Measurements from ENCODE around the gene MACROD2. TPM values are rescaled to one million over a fixed set of nuclear protein-coding genes. Genes with fewer than 3 reads are reported as not detected.

MACROD2 gene
- total and polyA plus RNA-seq, 7 donors: 0.20 to 4.8 (median 0.87) TPM

DNA sequence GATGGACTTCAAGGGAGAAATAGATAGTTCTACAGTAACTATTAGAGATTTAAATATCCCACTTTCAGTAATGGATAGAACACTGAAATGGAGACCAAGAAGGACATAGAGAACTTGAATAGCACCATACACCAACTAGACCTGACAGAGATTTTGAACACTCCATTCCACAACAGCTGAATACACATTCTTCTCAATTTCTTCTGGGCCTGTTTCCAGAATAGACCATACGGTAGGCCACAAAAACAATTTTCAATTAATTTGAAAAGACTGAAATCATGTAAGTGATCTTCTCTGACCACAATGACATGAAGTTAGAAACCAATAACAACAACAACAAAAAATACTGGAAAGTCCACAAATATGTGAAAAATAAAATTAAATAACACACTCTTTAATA, 1321.2 kb downstream of the MACROD2 start:
- Histone ChIP-seq H3K4me1 (no peaks in the 10 kb centered on the region), H3K27ac (no peak overlapping the region), H3K27me3 (ENCODE audit: insufficient read depth in 3 of 3, low read length in 2 of 3) (no peaks in the 10 kb centered on the region), H3K4me3 (no peak overlapping the region), H3K9me3 (no peaks in the 10 kb centered on the region), H3K36me3 (ENCODE audit: insufficient read depth in 1 of 2, low read depth in 1 of 2) (no peaks in the 10 kb centered on the region)
- TF ChIP-seq, protein P1, sequence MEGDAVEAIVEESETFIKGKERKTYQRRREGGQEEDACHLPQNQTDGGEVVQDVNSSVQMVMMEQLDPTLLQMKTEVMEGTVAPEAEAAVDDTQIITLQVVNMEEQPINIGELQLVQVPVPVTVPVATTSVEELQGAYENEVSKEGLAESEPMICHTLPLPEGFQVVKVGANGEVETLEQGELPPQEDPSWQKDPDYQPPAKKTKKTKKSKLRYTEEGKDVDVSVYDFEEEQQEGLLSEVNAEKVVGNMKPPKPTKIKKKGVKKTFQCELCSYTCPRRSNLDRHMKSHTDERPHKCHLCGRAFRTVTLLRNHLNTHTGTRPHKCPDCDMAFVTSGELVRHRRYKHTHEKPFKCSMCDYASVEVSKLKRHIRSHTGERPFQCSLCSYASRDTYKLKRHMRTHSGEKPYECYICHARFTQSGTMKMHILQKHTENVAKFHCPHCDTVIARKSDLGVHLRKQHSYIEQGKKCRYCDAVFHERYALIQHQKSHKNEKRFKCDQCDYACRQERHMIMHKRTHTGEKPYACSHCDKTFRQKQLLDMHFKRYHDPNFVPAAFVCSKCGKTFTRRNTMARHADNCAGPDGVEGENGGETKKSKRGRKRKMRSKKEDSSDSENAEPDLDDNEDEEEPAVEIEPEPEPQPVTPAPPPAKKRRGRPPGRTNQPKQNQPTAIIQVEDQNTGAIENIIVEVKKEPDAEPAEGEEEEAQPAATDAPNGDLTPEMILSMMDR (IDR thresholded peaks at IDR 0.05): no peak
- intact Hi-C loops (cut with DNase I): no loop called here
- WGBS, 3 donors: 27 to 43% (median 29%) methylated on average over 1 of the region's 1 CpG
- no peak for DNase-seq
- ATAC-seq: no peak

DNA sequence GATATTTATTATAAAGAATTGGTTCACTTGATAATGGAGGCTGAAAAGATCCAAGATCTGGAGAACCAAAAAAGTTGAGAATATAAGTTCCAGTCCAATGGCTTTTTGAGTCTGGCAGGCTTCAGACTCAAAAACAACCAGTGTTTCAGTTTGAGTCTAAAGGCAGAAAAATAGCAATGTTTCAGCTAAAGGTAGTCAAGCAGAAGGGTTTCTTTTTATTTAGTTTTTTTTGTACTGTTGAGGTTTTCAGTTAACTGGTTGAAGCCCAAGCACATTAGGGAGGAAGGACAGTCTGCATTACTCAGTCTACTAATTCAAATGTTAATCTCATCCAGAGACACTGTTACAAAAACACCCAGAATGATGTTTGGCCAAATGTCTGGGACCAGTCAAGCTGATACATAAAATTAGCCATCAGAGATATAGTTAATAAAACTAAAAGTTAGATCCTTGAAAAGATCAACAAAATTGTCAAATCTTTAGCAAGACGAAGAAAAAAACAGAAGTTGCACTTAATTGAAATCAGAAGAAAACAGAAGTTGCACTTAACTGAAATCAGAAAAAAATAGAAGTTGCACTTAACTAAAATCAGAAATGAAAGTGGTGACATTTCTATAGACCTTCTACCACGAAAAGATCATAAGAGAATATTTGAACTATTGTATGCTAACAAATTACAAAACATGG, 1322.4 kb downstream of the MACROD2 start:
- H3K4me3 ChIP-seq: no peak overlapping the region
- no peak overlapping the region for H3K27ac ChIP-seq
- TF ChIP-seq, protein P1 (IDR thresholded peaks at IDR 0.05): no peak
- no peak for ATAC-seq
- 79 to 80% (median 80%) methylated on average over 2 of the region's 2 CpGs for WGBS, 3 donors
- no peaks in the 10 kb centered on the region for H3K36me3 ChIP-seq (ENCODE audit: insufficient read depth in 1 of 2, low read depth in 1 of 2)
- intact Hi-C loops (cut with DNase I): no loop called here
- no peaks in the 10 kb centered on the region for H3K9me3 ChIP-seq
- DNase-seq: no peak
- H3K4me1 ChIP-seq: no peaks in the 10 kb centered on the region
- no peaks in the 10 kb centered on the region for H3K27me3 ChIP-seq (ENCODE audit: insufficient read depth in 3 of 3, low read length in 2 of 3)

DNA sequence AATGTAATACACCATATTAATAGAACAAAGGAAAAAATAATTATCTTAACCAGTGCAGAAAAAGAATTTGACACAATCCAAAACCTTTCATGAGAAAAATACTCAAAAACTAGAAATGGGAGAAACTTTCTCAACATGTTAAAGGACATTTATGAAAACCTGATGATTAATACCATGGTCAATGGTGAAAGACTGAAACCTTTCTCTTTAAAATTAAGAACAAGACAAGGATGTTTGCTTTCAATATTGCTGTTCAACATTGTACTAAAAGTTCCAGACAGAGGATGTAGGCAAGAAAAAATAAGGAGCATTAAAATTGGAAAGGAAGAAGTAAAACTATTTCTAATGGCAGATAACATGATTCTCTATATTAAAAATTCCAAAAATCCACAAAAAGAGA, 1323.4 kb downstream of the MACROD2 start:
- TF ChIP-seq, protein P1 (IDR thresholded peaks at IDR 0.05): no peak
- Histone ChIP-seq H3K36me3 (ENCODE audit: insufficient read depth in 1 of 2, low read depth in 1 of 2) (no peaks in the 10 kb centered on the region), H3K27me3 (ENCODE audit: insufficient read depth in 3 of 3, low read length in 2 of 3) (no peaks in the 10 kb centered on the region), H3K4me3 (no peak overlapping the region), H3K27ac (no peak overlapping the region), H3K9me3 (no peaks in the 10 kb centered on the region), H3K4me1 (no peaks in the 10 kb centered on the region)
- intact Hi-C loops (cut with DNase I): no loop called here
- DNase-seq (no peak), ATAC-seq (no peak)

DNA sequence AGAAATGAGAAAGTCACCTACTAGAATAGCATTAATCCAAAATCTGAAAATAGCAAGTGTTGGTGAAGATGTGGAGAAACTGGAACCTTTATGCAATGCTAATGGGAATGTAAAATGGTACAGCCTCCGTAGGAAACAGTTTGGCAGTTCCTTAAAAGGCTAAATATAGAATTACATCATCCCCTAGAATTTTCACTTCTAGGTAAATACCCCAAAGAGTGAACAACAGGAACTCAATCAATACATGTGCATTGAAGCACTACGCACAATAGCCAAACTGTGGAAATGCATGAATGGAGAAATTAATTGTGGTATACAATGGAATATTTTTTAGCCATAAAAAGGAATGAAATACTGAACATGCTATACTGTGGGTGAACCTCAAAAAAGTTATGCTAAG, 1324.1 kb downstream of the MACROD2 start:
- no peaks in the 10 kb centered on the region for H3K36me3 ChIP-seq (ENCODE audit: insufficient read depth in 1 of 2, low read depth in 1 of 2)
- H3K27me3 ChIP-seq (ENCODE audit: insufficient read depth in 3 of 3, low read length in 2 of 3): no peaks in the 10 kb centered on the region
- WGBS, 3 donors: 65 to 76% (median 70%) methylated on average over 2 of the region's 2 CpGs
- DNase-seq: no peak
- TF ChIP-seq, protein P1 (IDR thresholded peaks at IDR 0.05): no peak
- no peak overlapping the region for H3K27ac ChIP-seq
- ATAC-seq: no peak
- no peak overlapping the region for H3K4me3 ChIP-seq
- no peaks in the 10 kb centered on the region for H3K4me1 ChIP-seq
- intact Hi-C loops (cut with DNase I): no loop called here
- no peaks in the 10 kb centered on the region for H3K9me3 ChIP-seq

DNA sequence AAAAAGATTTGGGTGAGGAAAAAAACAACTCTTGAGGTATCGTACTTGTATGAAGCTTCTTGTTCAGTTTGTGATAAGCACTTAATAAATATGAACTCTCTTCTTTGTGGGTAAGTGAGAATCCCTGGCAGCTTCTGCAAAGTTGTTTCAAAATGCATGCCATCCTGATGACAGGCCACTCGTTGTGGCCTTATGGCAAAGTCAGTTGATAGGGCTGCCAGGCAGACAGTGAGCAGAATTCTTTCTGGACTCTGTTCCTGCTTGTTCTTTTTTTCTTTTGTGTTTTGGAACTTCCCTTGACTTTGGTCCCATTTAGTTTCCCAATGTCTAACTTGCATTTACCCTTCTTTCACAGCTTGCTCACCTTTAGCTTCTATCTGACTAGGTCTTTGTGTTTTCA, 1325.6 kb downstream of the MACROD2 start:
- Histone ChIP-seq H3K36me3 (ENCODE audit: insufficient read depth in 1 of 2, low read depth in 1 of 2) (no peaks in the 10 kb centered on the region), H3K27ac (peak overlapping the region; percentile 54), H3K4me3 (no peak overlapping the region), H3K9me3 (no peaks in the 10 kb centered on the region), H3K27me3 (ENCODE audit: insufficient read depth in 3 of 3, low read length in 2 of 3) (no peaks in the 10 kb centered on the region), H3K4me1 (no peaks in the 10 kb centered on the region)
- WGBS, 3 donors: 21 to 34% (median 24%) methylated on average over 2 of the region's 2 CpGs
- ATAC-seq: peak; percentile 76 to 93 (median 88)
- peak in 1 of 2 donors; percentile 31 for DNase-seq
- intact Hi-C loops (cut with DNase I): no loop called here
- TF ChIP-seq, protein P1 (IDR thresholded peaks at IDR 0.05): no peak

All from psoas muscle (tissue), 8 donors.